Upper lobe of left lung (tissue), 4 donors: ENCODE results near the gene APH1A.

Experiments
- EP300 ChIP-seq, 4 donors: sonication (generic); formaldehyde crosslinking; IDR thresholded peaks; one replicate each; pipeline ENCODE4 v1.5.1; 2017; ENCODE audit warnings: antibody characterized with exemption in 4 of 4, control low read depth in 2 of 4
- POLR2A ChIP-seq, 4 donors: fragments of 450-650 bp; IDR thresholded peaks; one replicate each; pipeline ENCODE4 v1.5.1; 2016 to 2017; ENCODE audit warnings: antibody characterized with exemption in 4 of 4, mild to moderate bottlenecking in 2 of 4
- POLR2AphosphoS5 ChIP-seq, 2 donors: sonication (generic); formaldehyde crosslinking; IDR thresholded peaks; one replicate each; pipeline ENCODE4 v1.5.1; 2017; ENCODE audit warnings: antibody characterized with exemption in 2 of 2
- TF ChIP-seq, protein P1 (sequence below), 6 experiments: fragments of 450-650 bp in 4 of 6; fragments of 200-600 bp in 2 of 6; sonication (generic) in 2 of 6; IDR thresholded peaks; one replicate each; pipeline ENCODE4 v1.5.1; 2016 to 2019; ENCODE audit warnings: antibody characterized with exemption in 6 of 6

DNA sequence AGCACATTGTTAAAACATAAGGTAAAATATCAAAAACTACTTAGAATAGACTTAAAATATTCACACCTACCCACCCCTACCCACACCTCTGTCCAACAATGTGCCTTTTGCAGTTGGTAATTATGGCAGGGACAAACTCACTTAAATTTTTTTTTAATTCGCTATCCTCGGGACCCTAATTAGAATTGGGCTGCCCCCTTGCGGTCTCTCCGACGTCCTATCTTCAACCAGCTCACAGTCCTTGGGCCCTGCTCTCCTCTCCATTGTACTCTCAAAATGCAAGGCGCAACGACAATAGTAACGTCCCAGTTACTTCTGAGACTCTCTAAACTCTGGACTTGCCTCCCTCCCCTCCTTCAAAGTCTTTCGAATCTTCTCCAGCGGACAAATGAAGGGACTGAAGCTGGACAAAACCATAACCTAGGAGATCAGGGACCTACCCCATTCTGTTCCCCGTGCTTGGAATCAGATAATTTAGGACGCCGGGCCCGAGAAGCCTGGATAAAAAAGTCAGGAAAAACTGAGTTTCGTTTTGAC lies 12.5 kb upstream of the APH1A start:
- no peak for TF ChIP-seq POLR2A (IDR thresholded peaks at IDR 0.05)
- TF ChIP-seq, protein P1, sequence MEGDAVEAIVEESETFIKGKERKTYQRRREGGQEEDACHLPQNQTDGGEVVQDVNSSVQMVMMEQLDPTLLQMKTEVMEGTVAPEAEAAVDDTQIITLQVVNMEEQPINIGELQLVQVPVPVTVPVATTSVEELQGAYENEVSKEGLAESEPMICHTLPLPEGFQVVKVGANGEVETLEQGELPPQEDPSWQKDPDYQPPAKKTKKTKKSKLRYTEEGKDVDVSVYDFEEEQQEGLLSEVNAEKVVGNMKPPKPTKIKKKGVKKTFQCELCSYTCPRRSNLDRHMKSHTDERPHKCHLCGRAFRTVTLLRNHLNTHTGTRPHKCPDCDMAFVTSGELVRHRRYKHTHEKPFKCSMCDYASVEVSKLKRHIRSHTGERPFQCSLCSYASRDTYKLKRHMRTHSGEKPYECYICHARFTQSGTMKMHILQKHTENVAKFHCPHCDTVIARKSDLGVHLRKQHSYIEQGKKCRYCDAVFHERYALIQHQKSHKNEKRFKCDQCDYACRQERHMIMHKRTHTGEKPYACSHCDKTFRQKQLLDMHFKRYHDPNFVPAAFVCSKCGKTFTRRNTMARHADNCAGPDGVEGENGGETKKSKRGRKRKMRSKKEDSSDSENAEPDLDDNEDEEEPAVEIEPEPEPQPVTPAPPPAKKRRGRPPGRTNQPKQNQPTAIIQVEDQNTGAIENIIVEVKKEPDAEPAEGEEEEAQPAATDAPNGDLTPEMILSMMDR (IDR thresholded peaks at IDR 0.05), result peak; percentile 35 to 74 (median 65)
- no peak for TF ChIP-seq EP300 (IDR thresholded peaks at IDR 0.05)
- no peak for TF ChIP-seq POLR2AphosphoS5 (IDR thresholded peaks at IDR 0.05)
